ENCODE data around the gene PPP1R10.

GRCh38 chr6:30657454-30657853 is 40.4 kb upstream of the PPP1R10 start:
- TF ChIP-seq EZH2phosphoT487 (IDR thresholded peaks at IDR 0.05; ENCODE audit: borderline replicate concordance, low read length) (no peak), CTCF (IDR thresholded peaks at IDR 0.05; ENCODE audit: low read depth, low read length, poor library complexity, severe bottlenecking) (no peak)

All from DOHH2 (cell line).